GM23338 (cell line): ENCODE data around the gene NCKAP5. TPM values are rescaled to one million over a fixed set of nuclear protein-coding genes. Genes with fewer than 3 reads are reported as not detected.

Experiments used
- ATAC-seq: fragments of 200-7000 bp; cut with Tn5 transposase; 3 replicates; pipeline ENCODE4 v1.9.1; 2020
- DNase-seq: peaks from one replicate; pipeline ENCODE4 v3.0.0-alpha.2; 2015; ENCODE audit warnings: low spot score
- H2AFZ ChIP-seq: fragments of 200-600 bp; sonication (generic); 2 replicates; pipeline ENCODE4 v1.8.0; 2016; ENCODE audit warnings: antibody characterized with exemption, mild to moderate bottlenecking, moderate library complexity
- H3F3A ChIP-seq: fragments of 200-600 bp; sonication (generic); replicated peaks from 2 replicates; pipeline ENCODE4 v1.8.0; 2017; ENCODE audit warnings: antibody characterized with exemption, mixed run types, low read depth
- H3K27ac ChIP-seq: fragments of 200-600 bp; sonication (generic); 2 replicates; pipeline ENCODE4 v1.6.1; 2016; ENCODE audit warnings: low read depth
- H3K27me3 ChIP-seq: fragments of 200-600 bp; sonication (generic); 2 replicates; pipeline ENCODE4 v1.8.0; 2016; ENCODE audit warnings: mild to moderate bottlenecking, mixed run types, moderate library complexity; ENCODE audit not compliant: insufficient read depth
- H3K36me3 ChIP-seq: fragments of 200-600 bp; sonication (generic); 2 replicates; pipeline ENCODE4 v1.8.0; 2016; ENCODE audit warnings: mild to moderate bottlenecking; ENCODE audit not compliant: insufficient read depth
- H3K4me1 ChIP-seq: fragments of 200-600 bp; sonication (generic); 2 replicates; pipeline ENCODE4 v1.8.0; 2016; ENCODE audit warnings: mild to moderate bottlenecking, moderate library complexity; ENCODE audit not compliant: insufficient read depth
- H3K4me2 ChIP-seq: fragments of 200-600 bp; sonication (generic); 2 replicates; pipeline ENCODE4 v1.7.1; 2017; ENCODE audit warnings: mixed run types
- H3K4me3 ChIP-seq: fragments of 200-600 bp; sonication (generic); 2 replicates; pipeline ENCODE4 v1.6.1; 2016; ENCODE audit warnings: mixed run types
- H3K79me2 ChIP-seq: fragments of 200-600 bp; sonication (generic); replicated peaks from 2 replicates; pipeline ENCODE4 v1.8.0; 2017; ENCODE audit warnings: mild to moderate bottlenecking; ENCODE audit not compliant: insufficient read depth
- H3K9me2 ChIP-seq: fragments of 200-600 bp; sonication (generic); 2 replicates; pipeline ENCODE4 v1.8.0; 2017; ENCODE audit not compliant: insufficient read depth
- H4K20me1 ChIP-seq: fragments of 200-600 bp; sonication (generic); replicated peaks from 2 replicates; pipeline ENCODE4 v1.8.0; 2017; ENCODE audit warnings: mild to moderate bottlenecking; ENCODE audit not compliant: insufficient read depth
- H3K27ac Mint-ChIP-seq: 2 replicates; pipeline ENCODE4 v1.8.0; 2020; ENCODE audit warnings: inconsistent platforms, mild to moderate bottlenecking, moderate library complexity, mixed read lengths
- H3K27me3 Mint-ChIP-seq: 3 replicates; pipeline ENCODE4 v1.8.0; 2022; ENCODE audit warnings: low read depth, mild to moderate bottlenecking, moderate library complexity, mixed read lengths, inconsistent platforms; ENCODE audit not compliant: insufficient read depth, poor library complexity
- H3K36me3 Mint-ChIP-seq: 3 replicates; pipeline ENCODE4 v1.8.0; 2021; ENCODE audit warnings: low read depth, mild to moderate bottlenecking, inconsistent platforms, moderate library complexity, mixed read lengths
- H3K4me1 Mint-ChIP-seq: 3 replicates; pipeline ENCODE4 v1.8.0; 2020; ENCODE audit warnings: mild to moderate bottlenecking, inconsistent platforms, mixed read lengths
- H3K4me3 Mint-ChIP-seq: 3 replicates; pipeline ENCODE4 v1.8.0; 2021; ENCODE audit warnings: moderate library complexity, mild to moderate bottlenecking, inconsistent platforms, mixed read lengths
- H3K9me3 Mint-ChIP-seq: 3 replicates; pipeline ENCODE4 v1.8.0; 2020; ENCODE audit warnings: moderate library complexity, mild to moderate bottlenecking, inconsistent platforms, mixed read lengths
- CREB1 ChIP-seq: fragments of 250-450 bp; sonication (Bioruptor Pico); IDR thresholded peaks from 2 replicates; pipeline ENCODE4 v1.5.0; 2020; ENCODE audit warnings: low read depth, mild to moderate bottlenecking, moderate library complexity
- EZH2phosphoT487 ChIP-seq: fragments of 200-600 bp; sonication (generic); IDR thresholded peaks from one replicate; pipeline ENCODE4 v1.8.1; 2018; ENCODE audit warnings: antibody characterized with exemption; ENCODE audit not compliant: unreplicated experiment
- JUNB ChIP-seq: IDR thresholded peaks from one replicate; pipeline ENCODE4 v1.6.1; 2016; ENCODE audit warnings: antibody characterized with exemption; ENCODE audit not compliant: unreplicated experiment
- NANOG ChIP-seq: IDR thresholded peaks from 2 replicates; pipeline ENCODE4 v1.6.1; 2016; ENCODE audit warnings: antibody characterized with exemption, borderline replicate concordance
- POLR2AphosphoS5 ChIP-seq: IDR thresholded peaks from 2 replicates; pipeline ENCODE4 v1.6.1; 2016; ENCODE audit warnings: antibody characterized with exemption, low read depth
- ZNF331 ChIP-seq: fragments of 250-450 bp; sonication (Bioruptor Pico); IDR thresholded peaks from 2 replicates; pipeline ENCODE4 v1.5.0; 2020; ENCODE audit warnings: low read depth, mild to moderate bottlenecking, moderate library complexity
- polyA plus RNA-seq: library from polyadenylated mRNA; unstranded; fragments of >200 nt; fragmentation: Nextera tagmentation; extraction: Ambion mirVana; gene quantifications from 2 replicates; pipeline ENCODE4 v1.2.1, GENCODE V29; 2016
- total RNA-seq: library from RNA; depleted of rRNA; stranded (reverse); fragments of >200 nt; shearing (Covaris generic); gene quantifications from 2 replicates; pipeline ENCODE4 v1.2.3, GENCODE V29; 2014
- TF ChIP-seq, protein P1 (sequence below): IDR thresholded peaks from one replicate; pipeline ENCODE4 v1.6.1; 2018; ENCODE audit warnings: antibody characterized with exemption; ENCODE audit not compliant: unreplicated experiment
- TF ChIP-seq, protein P2 (sequence below), 2 experiments: fragments of 200-600 bp in 1 of 2; sonication (generic) in 1 of 2; conservative IDR thresholded peaks; 2 replicates each; pipeline versions ENCODE4 v1.5.1 to v1.6.1; 2016 to 2017; ENCODE audit warnings: antibody characterized with exemption in 2 of 2, low read depth in 2 of 2, mild to moderate bottlenecking in 2 of 2, moderate library complexity in 1 of 2
- TF ChIP-seq, protein P3 (sequence below): IDR thresholded peaks from 2 replicates; pipeline ENCODE4 v1.6.1; 2016; ENCODE audit warnings: antibody characterized with exemption

Gene NCKAP5
- total and polyA plus RNA-seq, 2 experiments from 2014 or later = 0.34 to 0.73 TPM

DNA sequence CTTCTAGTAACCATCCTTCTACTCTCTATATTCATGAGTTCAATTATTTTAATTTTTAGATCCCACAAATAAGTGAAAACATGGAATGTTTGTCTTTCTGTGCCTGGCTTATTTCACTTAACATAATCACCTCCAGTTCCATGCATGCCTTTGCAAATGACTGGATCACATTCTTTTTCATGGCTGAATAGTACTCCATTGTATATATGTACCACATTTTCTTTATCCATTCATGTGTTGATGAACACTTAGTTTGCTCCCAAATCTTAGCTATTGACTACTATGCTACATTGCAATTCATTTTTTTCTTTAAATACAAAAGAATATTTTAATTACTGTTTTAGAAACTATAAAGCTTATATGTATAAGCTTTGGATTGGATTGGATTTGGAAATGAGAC, 657.8 kb downstream of the NCKAP5 start (continued):
- TF ChIP-seq, protein P1, sequence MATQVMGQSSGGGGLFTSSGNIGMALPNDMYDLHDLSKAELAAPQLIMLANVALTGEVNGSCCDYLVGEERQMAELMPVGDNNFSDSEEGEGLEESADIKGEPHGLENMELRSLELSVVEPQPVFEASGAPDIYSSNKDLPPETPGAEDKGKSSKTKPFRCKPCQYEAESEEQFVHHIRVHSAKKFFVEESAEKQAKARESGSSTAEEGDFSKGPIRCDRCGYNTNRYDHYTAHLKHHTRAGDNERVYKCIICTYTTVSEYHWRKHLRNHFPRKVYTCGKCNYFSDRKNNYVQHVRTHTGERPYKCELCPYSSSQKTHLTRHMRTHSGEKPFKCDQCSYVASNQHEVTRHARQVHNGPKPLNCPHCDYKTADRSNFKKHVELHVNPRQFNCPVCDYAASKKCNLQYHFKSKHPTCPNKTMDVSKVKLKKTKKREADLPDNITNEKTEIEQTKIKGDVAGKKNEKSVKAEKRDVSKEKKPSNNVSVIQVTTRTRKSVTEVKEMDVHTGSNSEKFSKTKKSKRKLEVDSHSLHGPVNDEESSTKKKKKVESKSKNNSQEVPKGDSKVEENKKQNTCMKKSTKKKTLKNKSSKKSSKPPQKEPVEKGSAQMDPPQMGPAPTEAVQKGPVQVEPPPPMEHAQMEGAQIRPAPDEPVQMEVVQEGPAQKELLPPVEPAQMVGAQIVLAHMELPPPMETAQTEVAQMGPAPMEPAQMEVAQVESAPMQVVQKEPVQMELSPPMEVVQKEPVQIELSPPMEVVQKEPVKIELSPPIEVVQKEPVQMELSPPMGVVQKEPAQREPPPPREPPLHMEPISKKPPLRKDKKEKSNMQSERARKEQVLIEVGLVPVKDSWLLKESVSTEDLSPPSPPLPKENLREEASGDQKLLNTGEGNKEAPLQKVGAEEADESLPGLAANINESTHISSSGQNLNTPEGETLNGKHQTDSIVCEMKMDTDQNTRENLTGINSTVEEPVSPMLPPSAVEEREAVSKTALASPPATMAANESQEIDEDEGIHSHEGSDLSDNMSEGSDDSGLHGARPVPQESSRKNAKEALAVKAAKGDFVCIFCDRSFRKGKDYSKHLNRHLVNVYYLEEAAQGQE = no peak
- TF ChIP-seq, protein P2, sequence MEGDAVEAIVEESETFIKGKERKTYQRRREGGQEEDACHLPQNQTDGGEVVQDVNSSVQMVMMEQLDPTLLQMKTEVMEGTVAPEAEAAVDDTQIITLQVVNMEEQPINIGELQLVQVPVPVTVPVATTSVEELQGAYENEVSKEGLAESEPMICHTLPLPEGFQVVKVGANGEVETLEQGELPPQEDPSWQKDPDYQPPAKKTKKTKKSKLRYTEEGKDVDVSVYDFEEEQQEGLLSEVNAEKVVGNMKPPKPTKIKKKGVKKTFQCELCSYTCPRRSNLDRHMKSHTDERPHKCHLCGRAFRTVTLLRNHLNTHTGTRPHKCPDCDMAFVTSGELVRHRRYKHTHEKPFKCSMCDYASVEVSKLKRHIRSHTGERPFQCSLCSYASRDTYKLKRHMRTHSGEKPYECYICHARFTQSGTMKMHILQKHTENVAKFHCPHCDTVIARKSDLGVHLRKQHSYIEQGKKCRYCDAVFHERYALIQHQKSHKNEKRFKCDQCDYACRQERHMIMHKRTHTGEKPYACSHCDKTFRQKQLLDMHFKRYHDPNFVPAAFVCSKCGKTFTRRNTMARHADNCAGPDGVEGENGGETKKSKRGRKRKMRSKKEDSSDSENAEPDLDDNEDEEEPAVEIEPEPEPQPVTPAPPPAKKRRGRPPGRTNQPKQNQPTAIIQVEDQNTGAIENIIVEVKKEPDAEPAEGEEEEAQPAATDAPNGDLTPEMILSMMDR (conservative IDR thresholded peaks at IDR 0.05; ENCODE audit: low read depth in 2 of 2) = no peak
- TF ChIP-seq JUNB (no peak), CREB1 (CRISPR knock-in tag) (no peak), NANOG (no peak), EZH2phosphoT487 (no peak)
- TF ChIP-seq, protein P3, sequence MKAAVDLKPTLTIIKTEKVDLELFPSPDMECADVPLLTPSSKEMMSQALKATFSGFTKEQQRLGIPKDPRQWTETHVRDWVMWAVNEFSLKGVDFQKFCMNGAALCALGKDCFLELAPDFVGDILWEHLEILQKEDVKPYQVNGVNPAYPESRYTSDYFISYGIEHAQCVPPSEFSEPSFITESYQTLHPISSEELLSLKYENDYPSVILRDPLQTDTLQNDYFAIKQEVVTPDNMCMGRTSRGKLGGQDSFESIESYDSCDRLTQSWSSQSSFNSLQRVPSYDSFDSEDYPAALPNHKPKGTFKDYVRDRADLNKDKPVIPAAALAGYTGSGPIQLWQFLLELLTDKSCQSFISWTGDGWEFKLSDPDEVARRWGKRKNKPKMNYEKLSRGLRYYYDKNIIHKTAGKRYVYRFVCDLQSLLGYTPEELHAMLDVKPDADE = no peak

DNA sequence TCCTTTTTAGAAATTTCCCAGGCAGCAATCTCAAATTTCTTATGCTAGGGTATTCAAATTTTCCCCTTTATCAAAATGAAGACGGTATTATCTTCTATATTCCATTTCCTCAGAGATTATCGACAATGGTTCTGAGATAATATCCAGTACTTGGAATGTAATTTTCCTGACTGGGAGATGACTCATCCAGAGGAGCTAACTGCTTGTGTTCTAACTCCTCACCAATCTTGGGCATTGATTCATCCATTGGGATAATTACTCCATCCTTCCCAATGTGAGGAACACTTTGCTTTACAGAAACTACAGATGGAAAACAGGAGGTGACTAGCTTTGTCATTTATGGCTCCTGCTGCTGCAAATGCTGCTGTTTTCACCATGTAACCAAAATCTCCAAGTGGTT, 658.8 kb downstream of the NCKAP5 start:
- no peak overlapping the region for H3K4me3 ChIP-seq
- H3K9me2 ChIP-seq = no peaks in the 10 kb centered on the region; the same call in 1 of the 2 replicates
- H4K20me1 ChIP-seq = no peaks in the 10 kb centered on the region
- H3K4me2 ChIP-seq = no peak overlapping the region
- no peaks in the 10 kb centered on the region for H3F3A ChIP-seq
- TF ChIP-seq ZNF331 (CRISPR knock-in tag) = no peak
- no peak for TF ChIP-seq EZH2phosphoT487
- no peak for TF ChIP-seq POLR2AphosphoS5
- no peak for ATAC-seq
- H3K4me1 ChIP-seq = no peaks in the 10 kb centered on the region; the same call in 1 of the 2 replicates
- Mint-ChIP-seq H3K9me3 (peaks cover 4% of the 10 kb centered on the region; the same call in 1 of the 3 replicates), H3K36me3 (0 out of 3 replicates have a peak, but pooled peaks cover 3% of the 10 kb centered on the region), H3K4me3 (no peak overlapping the region), H3K4me1 (peaks cover 7% of the 10 kb centered on the region; the same call in 2 of the 3 replicates), H3K27ac (no peak overlapping the region), H3K27me3 (peaks cover 1% of the 10 kb centered on the region)
- H2AFZ ChIP-seq = no peak overlapping the region
- no peak overlapping the region for H3K27ac ChIP-seq
- no peaks in the 10 kb centered on the region for H3K27me3 ChIP-seq
- H3K36me3 ChIP-seq = no peaks in the 10 kb centered on the region
- H3K79me2 ChIP-seq = no peaks in the 10 kb centered on the region
- no peak for DNase-seq
